Loucy (cell line): ENCODE measurements around the gene SHC3.

ENCODE experiments used
- CTCF ChIP-seq: fragments of 200-600 bp; sonication (generic); conservative IDR thresholded peaks from 2 replicates; pipeline ENCODE4 v1.5.1; 2014; ENCODE audit warnings: mild to moderate bottlenecking, antibody characterized with exemption, low read length
- EZH2phosphoT487 ChIP-seq: fragments of 200-600 bp; IDR thresholded peaks from 2 replicates; pipeline ENCODE4 v1.6.1; 2018; ENCODE audit warnings: antibody characterized with exemption, mild to moderate bottlenecking, moderate library complexity, borderline replicate concordance

GRCh38 chr9:89225991-89226471, 47.4 kb upstream of the SHC3 start:
- TF ChIP-seq CTCF, result no peak
- TF ChIP-seq EZH2phosphoT487, result no peak
